HepG2 (cell line): ENCODE results near the gene CXCL6. TPM values are rescaled to one million over a fixed set of nuclear protein-coding genes. Genes with fewer than 3 reads are reported as not detected.

Experiments
- ATAC-seq: fragments of 200-7000 bp; cut with Tn5 transposase; 3 replicates; pipeline ENCODE4 v1.9.1; 2020; ENCODE audit warnings: mild to moderate bottlenecking, moderate library complexity
- BruUV-seq: library from RNA; stranded (reverse); fragments of 400-500 nt; replicated peaks from 2 replicates; lab custom pipeline; 2021; lab: Mats Ljungman, UMichigan
- CTCF ChIA-PET: fragments of 300-600 bp; formaldehyde crosslinking; extraction: SDS; loops from one replicate; lab custom pipeline; 2021; ENCODE audit warnings: low total read pairs, inconsistent platforms, low intra/inter-chr PET ratio; lab: Yijun Ruan, JAX
- POLR2A ChIA-PET: fragments of 350-600 bp; sonication (Branson Sonifier 250); formaldehyde crosslinking; loops from one replicate; lab custom pipeline; 2020; ENCODE audit warnings: antibody characterized with exemption, inconsistent platforms; lab: Yijun Ruan, JAX
- DNase-seq: peaks from one replicate; pipeline ENCODE4 v3.0.0-alpha.2; 2015; ENCODE audit warnings: low spot score
- FAIRE-seq: peaks from 3 replicates; lab custom pipeline; 2011; peaks lifted over from hg19 to GRCh38; lab: Jason Lieb, UNC
- H2AFZ ChIP-seq: one replicate; pipeline ENCODE4 v1.6.1; 2011; ENCODE audit warnings: low read length, inconsistent platforms
- H3K27ac ChIP-seq: fragments of 300-600 bp; 3 replicates; pipeline ENCODE4 v1.8.0; 2011; ENCODE audit warnings: mixed run types, mild to moderate bottlenecking, mixed read lengths, low read length, inconsistent platforms; ENCODE audit not compliant: insufficient read depth; ENCODE audit errors: extremely low read length
- H3K27me3 ChIP-seq, 2 experiments: fragments of 200-600 bp in 1 of 2; 2 replicates in 1 of 2; 3 replicates in 1 of 2; pipeline versions ENCODE4 v1.6.0 to v1.8.0; 2011; ENCODE audit warnings: low read length in 2 of 2, mild to moderate bottlenecking in 2 of 2, moderate library complexity in 2 of 2, inconsistent platforms in 1 of 2; ENCODE audit not compliant: insufficient read depth in 2 of 2, control insufficient read depth in 1 of 2
- H3K36me3 ChIP-seq, 2 experiments: fragments of 200-600 bp in 1 of 2; replicated peaks in 1 of 2; 2 replicates in 1 of 2; 3 replicates in 1 of 2; pipeline versions ENCODE4 v1.5.1 to v1.8.0; 2011; ENCODE audit warnings: low read length in 2 of 2, inconsistent platforms in 1 of 2; ENCODE audit not compliant: insufficient read depth in 2 of 2, control insufficient read depth in 1 of 2
- H3K4me1 ChIP-seq: 2 replicates; pipeline ENCODE4 v1.5.1; 2012; ENCODE audit warnings: low read length, inconsistent platforms; ENCODE audit not compliant: insufficient read depth
- H3K4me2 ChIP-seq: 2 replicates; pipeline ENCODE4 v1.6.0; 2011; ENCODE audit warnings: low read depth, low read length, inconsistent platforms
- H3K4me3 ChIP-seq, 3 experiments: fragments of 200-600 bp in 1 of 3; sonication (generic), shearing (Covaris generic) in 1 of 3; replicated peaks in 1 of 3; 2 replicates each; pipeline ENCODE4 v1.5.1; 2011 to 2016; ENCODE audit warnings: low read length in 3 of 3, inconsistent platforms in 2 of 3, low read depth in 2 of 3, mild to moderate bottlenecking in 2 of 3, control low read depth in 1 of 3, mixed read lengths in 1 of 3; ENCODE audit not compliant: insufficient read depth in 1 of 3
- H3K79me2 ChIP-seq: one replicate; pipeline ENCODE4 v1.6.1; 2011; ENCODE audit warnings: low read length, inconsistent platforms; ENCODE audit not compliant: insufficient read depth
- H3K9ac ChIP-seq: 2 replicates; pipeline ENCODE4 v1.6.0; 2011; ENCODE audit warnings: mild to moderate bottlenecking, low read depth, low read length, inconsistent platforms; ENCODE audit not compliant: insufficient read depth
- H3K9me3 ChIP-seq: 2 replicates; pipeline ENCODE4 v1.5.1; 2012; ENCODE audit warnings: mild to moderate bottlenecking, low read length
- H4K20me1 ChIP-seq: 2 replicates; pipeline ENCODE4 v1.6.0; 2011; ENCODE audit warnings: inconsistent platforms, mild to moderate bottlenecking, low read length, moderate library complexity; ENCODE audit not compliant: insufficient read depth
- ATAD3A ChIP-seq: sonication (generic); formaldehyde crosslinking; IDR thresholded peaks from 2 replicates; pipeline ENCODE4 v1.4.0; 2020; ENCODE audit warnings: missing genetic modification reagents
- MLXIP ChIP-seq: sonication (generic); formaldehyde crosslinking; IDR thresholded peaks from 2 replicates; pipeline ENCODE4 v1.9.0; 2021; ENCODE audit warnings: missing genetic modification reagents, borderline replicate concordance
- PPARG ChIP-seq: conservative IDR thresholded peaks from 2 replicates; pipeline ENCODE4 v1.6.1; 2016; ENCODE audit warnings: missing biosample characterization, missing genetic modification reagents
- ZBTB25 ChIP-seq: IDR thresholded peaks from 2 replicates; pipeline ENCODE4 v1.6.1; 2018; ENCODE audit warnings: missing genetic modification reagents
- ZBTB7A ChIP-seq: sonication (generic); formaldehyde crosslinking; IDR thresholded peaks from 2 replicates; pipeline ENCODE4 v1.8.0; 2022; ENCODE audit warnings: mild to moderate bottlenecking, missing genetic modification reagents
- ZFP36 ChIP-seq: fragments of 150-350 bp; IDR thresholded peaks from 2 replicates; pipeline ENCODE4 v1.6.1; 2018; ENCODE audit warnings: borderline replicate concordance, low read length, low read depth; ENCODE audit not compliant: partially characterized antibody
- ZNF878 ChIP-seq: sonication (generic); formaldehyde crosslinking; IDR thresholded peaks from 2 replicates; pipeline ENCODE4 v1.8.1; 2023; ENCODE audit warnings: mild to moderate bottlenecking, missing genetic modification reagents, moderate library complexity
- WGBS: methylation state at CpG from one replicate; pipeline ENCODE4 v1.1.6; 2017; ENCODE audit warnings: low lambda C conversion rate; 5-methylcytosine and 5-hydroxymethylcytosine counted together
- in situ Hi-C: cut with HindIII; loops from 2 replicates; pipeline ENCODE4 v1.10.0; 2017; ENCODE audit warnings: low pct_unique_long_range_greater_than_20kb; ENCODE audit not compliant: extremely low pct_ligation_motif_present
- intact Hi-C: fragments of 100-400 bp; cut with micrococcal nuclease; formaldehyde crosslinking; loops from one replicate; pipeline ENCODE4 v1.10.0; 2022; ENCODE audit not compliant: unreplicated experiment
- polyA plus RNA-seq, 8 experiments: library from polyadenylated mRNA; depleted of rRNA in 3 of 8; stranded (reverse) in 7 of 8; unstranded in 1 of 8; fragments of >200 nt; fragmentation: Illumina TruSeq in 4 of 8; extraction: Trizol in 4 of 8; gene quantifications; 2 replicates each; pipeline versions ENCODE4 v1.2.1 to v1.2.3, GENCODE V29; 2011 to 2016; ENCODE audit warnings: low read depth in 4 of 8, missing spikeins in 1 of 8, mixed read lengths in 1 of 8; ENCODE audit not compliant: insufficient read depth in 1 of 8
- total RNA-seq, 5 experiments: library from RNA; depleted of rRNA; stranded (reverse); fragments of >200 nt; fragmentation: Illumina TruSeq; extraction: Trizol; gene quantifications; 2 replicates each; pipeline ENCODE4 v1.2.3, GENCODE V29; 2016; ENCODE audit warnings: low read depth in 1 of 5
- TF ChIP-seq, protein P1 (sequence below): sonication (generic); formaldehyde crosslinking; IDR thresholded peaks from 2 replicates; pipeline ENCODE4 v1.9.0; 2021; ENCODE audit warnings: missing genetic modification reagents, mild to moderate bottlenecking, borderline replicate concordance

The CXCL6 gene
- total and polyA plus RNA-seq, 2 of the 13 experiments (the other 11 are each of a cell fraction or from before 2014, with no cell fraction given): not detected

DNA sequence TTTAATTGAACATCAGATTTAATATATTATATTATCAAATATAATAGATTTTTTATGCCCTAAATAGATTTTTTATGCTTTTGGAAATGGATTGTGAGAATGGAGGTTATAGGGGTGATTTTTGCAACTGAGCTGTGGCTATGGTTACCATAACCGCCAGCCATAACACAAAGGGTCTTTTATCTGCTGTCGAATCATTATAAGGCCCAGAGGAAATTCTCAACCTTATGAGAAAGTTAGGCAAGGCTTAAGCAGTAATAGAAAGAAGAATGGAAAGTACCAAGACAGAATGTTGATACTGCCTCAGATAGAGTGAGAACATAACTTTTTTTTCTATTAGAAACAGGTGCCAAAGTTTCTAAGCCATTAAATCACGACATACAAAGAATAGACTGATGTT, 26.3 kb upstream of the CXCL6 start:
- POLR2A ChIA-PET: no interaction called here
- no peak for FAIRE-seq

More for the DNA sequence above, 26.3 kb upstream of the CXCL6 start:
- no peak for DNase-seq
- ATAC-seq: no peak
- Histone ChIP-seq H3K9ac (no peak overlapping the region), H2AFZ (no peak overlapping the region), H3K4me2 (no peak overlapping the region), H3K36me3 (no peaks in the 10 kb centered on the region), H3K27me3 (no peaks in the 10 kb centered on the region), H3K4me1 (no peaks in the 10 kb centered on the region), H3K79me2 (no peaks in the 10 kb centered on the region), H3K9me3 (no peaks in the 10 kb centered on the region), H3K27ac (no peak overlapping the region), H3K4me3 (no peak overlapping the region), H4K20me1 (no peaks in the 10 kb centered on the region)
- 16% methylated on average over 3 of the region's 3 CpGs for WGBS
- in situ Hi-C loops: no loop called here
- no TSS peak for BruUV-seq
- CTCF ChIA-PET: no interaction called here
- TF ChIP-seq ZBTB7A (CRISPR knock-in tag) (no peak), ZFP36 (no peak), ZBTB25 (CRISPR knock-in tag) (no peak), MLXIP (CRISPR knock-in tag) (no peak), ZNF878 (no peak), ATAD3A (CRISPR knock-in tag) (no peak), PPARG (CRISPR knock-in tag) (no peak)
- TF ChIP-seq, protein P1, sequence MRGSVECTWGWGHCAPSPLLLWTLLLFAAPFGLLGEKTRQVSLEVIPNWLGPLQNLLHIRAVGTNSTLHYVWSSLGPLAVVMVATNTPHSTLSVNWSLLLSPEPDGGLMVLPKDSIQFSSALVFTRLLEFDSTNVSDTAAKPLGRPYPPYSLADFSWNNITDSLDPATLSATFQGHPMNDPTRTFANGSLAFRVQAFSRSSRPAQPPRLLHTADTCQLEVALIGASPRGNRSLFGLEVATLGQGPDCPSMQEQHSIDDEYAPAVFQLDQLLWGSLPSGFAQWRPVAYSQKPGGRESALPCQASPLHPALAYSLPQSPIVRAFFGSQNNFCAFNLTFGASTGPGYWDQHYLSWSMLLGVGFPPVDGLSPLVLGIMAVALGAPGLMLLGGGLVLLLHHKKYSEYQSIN (CRISPR knock-in tag): no peak
- intact Hi-C loops: no loop called here
